IPS-15b (cell line): Measurements from ENCODE around the gene TBCB.

ENCODE experiments used
- H3K27me3 ChIP-seq: one replicate; pipeline ENCODE4 v1.6.1; 2013; ENCODE audit warnings: low read length; ENCODE audit not compliant: control insufficient read depth, insufficient read depth
- H3K36me3 ChIP-seq: one replicate; pipeline ENCODE4 v1.6.1; 2013; ENCODE audit warnings: low read length; ENCODE audit not compliant: control insufficient read depth, insufficient read depth
- H3K4me1 ChIP-seq: one replicate; pipeline ENCODE4 v1.6.1; 2013; ENCODE audit warnings: mild to moderate bottlenecking, low read length; ENCODE audit not compliant: control insufficient read depth, insufficient read depth
- H3K4me3 ChIP-seq: one replicate; pipeline ENCODE4 v1.5.1; 2013; ENCODE audit warnings: low read depth, low read length
- H3K9ac ChIP-seq: one replicate; pipeline ENCODE4 v1.6.1; 2013; ENCODE audit warnings: low read depth, mild to moderate bottlenecking, low read length
- H3K9me3 ChIP-seq: one replicate; pipeline ENCODE4 v1.6.1; 2013; ENCODE audit warnings: mild to moderate bottlenecking, low read length; ENCODE audit not compliant: control insufficient read depth, insufficient read depth

Gene TBCB

DNA sequence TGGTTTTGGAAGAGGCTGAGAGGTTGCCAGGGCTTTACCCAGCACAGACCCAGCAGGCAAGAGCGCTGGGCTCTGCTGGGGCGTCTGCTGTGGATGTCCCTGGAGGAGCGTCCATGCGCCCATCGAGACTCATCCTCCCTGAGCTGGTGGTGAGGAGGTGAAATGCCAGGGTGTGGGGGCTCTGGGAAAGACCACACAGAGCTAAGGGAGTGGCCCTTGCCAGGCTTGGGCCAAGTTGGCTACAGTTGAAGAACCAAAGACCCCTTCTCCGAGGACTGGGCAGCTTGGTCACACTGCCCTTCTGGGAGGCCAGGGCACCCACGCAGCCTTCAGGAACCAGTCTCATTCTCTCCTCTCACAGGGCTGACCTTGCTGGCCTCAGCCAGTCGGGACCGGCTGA, 28.9 kb upstream of the TBCB start:
- H3K4me3 ChIP-seq: no peak overlapping the region
- peaks cover 70% of the 10 kb centered on the region for H3K36me3 ChIP-seq
- H3K9ac ChIP-seq: no peak overlapping the region
- H3K4me1 ChIP-seq: no peaks in the 10 kb centered on the region
- no peaks in the 10 kb centered on the region for H3K27me3 ChIP-seq
- H3K9me3 ChIP-seq: no peaks in the 10 kb centered on the region

- Histone ChIP-seq H3K9ac (no peak overlapping the region), H3K9me3 (no peaks in the 10 kb centered on the region), H3K4me1 (no peaks in the 10 kb centered on the region), H3K4me3 (no peak overlapping the region), H3K27me3 (no peaks in the 10 kb centered on the region), H3K36me3 (peaks cover 55% of the 10 kb centered on the region)
Measured at GRCh38 chr19:36089847-36090246, 25.4 kb upstream of the TBCB start.

DNA sequence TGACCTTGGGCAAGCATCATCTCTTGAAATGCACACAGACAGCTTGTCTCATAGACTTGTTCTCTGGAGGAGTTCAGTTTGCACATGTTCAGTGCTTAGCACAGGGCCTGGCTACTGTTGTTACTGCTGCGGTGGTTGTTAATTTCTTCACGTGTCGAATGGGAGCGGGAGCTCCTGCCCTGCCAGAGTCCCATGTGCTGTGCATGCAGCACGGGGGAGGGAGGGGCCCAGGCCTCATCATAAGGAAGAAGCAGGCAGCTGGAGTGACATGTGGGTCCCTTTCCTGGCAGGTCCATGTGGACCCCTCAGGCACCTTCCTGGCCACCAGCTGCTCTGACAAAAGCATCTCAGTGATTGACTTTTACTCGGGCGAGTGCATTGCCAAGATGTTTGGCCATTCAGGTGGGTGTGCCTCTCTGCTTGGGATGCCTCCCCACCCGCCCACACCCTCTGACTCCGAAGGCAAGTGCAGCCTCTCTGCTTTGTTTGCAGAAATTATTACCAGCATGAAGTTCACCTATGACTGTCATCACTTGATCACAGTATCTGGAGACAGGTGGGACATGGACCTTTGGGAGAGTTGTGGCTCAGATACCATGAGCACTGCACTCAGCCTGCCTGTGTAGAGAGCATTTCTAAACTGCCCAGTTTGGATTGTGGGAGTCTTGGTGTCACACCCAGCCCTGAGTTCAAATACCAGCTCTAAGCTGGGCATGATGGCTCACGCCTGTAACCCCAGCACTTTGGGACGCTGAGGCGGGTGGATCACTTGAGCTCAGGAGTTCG, 24.2 kb upstream of the TBCB start:
- Histone ChIP-seq H3K4me3 (no peak overlapping the region), H3K27me3 (no peaks in the 10 kb centered on the region), H3K9me3 (no peaks in the 10 kb centered on the region), H3K36me3 (peaks cover 53% of the 10 kb centered on the region), H3K4me1 (no peaks in the 10 kb centered on the region), H3K9ac (no peak overlapping the region)

DNA sequence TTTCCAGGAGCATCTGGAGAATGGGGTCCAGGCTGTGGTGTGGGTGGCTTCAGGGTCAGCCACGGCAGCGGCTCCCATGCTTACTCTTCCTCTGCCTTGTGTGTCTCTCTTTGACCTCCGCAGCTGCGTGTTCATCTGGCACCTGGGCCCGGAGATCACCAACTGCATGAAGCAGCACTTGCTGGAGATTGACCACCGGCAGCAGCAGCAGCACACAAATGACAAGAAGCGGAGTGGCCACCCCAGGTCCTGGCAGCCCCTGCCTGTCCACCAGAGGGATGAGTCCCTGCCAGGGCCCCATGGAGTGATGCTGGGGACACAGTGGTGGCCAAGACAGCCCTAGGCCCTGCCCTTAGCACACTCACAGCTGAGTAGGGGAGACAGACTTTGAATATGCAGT, 22.7 kb upstream of the TBCB start:
- peaks cover 54% of the 10 kb centered on the region for H3K36me3 ChIP-seq
- H3K4me3 ChIP-seq: no peak overlapping the region
- H3K27me3 ChIP-seq: no peaks in the 10 kb centered on the region
- no peak overlapping the region for H3K9ac ChIP-seq
- no peaks in the 10 kb centered on the region for H3K9me3 ChIP-seq
- no peaks in the 10 kb centered on the region for H3K4me1 ChIP-seq

- H3K4me3 ChIP-seq: no peak overlapping the region
- no peaks in the 10 kb centered on the region for H3K27me3 ChIP-seq
- peaks cover 53% of the 10 kb centered on the region for H3K36me3 ChIP-seq
- H3K9me3 ChIP-seq: no peaks in the 10 kb centered on the region
- no peaks in the 10 kb centered on the region for H3K4me1 ChIP-seq
- no peak overlapping the region for H3K9ac ChIP-seq
Measured at GRCh38 chr19:36093146-36093662, 22.1 kb upstream of the TBCB start.

DNA sequence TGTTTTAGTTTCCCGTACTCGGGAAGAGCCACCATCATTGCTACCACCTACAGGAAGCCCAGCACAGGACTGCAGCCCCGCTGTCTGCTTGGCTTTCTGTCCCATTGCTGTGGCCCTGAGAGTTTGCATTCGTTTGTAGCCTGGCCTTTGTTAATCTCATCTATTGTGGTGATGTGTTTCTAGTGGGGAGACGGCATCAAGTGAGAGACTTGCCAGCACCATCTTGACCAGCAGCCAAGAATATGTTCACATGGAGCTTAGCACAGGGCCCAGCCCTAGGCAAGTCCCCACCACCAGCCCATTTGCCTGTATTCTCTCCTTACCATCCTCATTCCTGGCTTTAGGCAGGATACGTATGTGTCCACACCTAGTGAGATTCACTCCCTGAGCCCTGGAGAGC, 21.6 kb upstream of the TBCB start:
- Histone ChIP-seq H3K36me3 (peaks cover 51% of the 10 kb centered on the region), H3K4me3 (no peak overlapping the region)

GRCh38 chr19:36097036-36097435, 18.2 kb upstream of the TBCB start:
- H3K36me3 ChIP-seq: peaks cover 58% of the 10 kb centered on the region

More for the DNA sequence above, 21.6 kb upstream of the TBCB start:
- Histone ChIP-seq H3K4me1 (no peaks in the 10 kb centered on the region), H3K9ac (no peak overlapping the region), H3K27me3 (no peaks in the 10 kb centered on the region), H3K9me3 (no peaks in the 10 kb centered on the region)

DNA sequence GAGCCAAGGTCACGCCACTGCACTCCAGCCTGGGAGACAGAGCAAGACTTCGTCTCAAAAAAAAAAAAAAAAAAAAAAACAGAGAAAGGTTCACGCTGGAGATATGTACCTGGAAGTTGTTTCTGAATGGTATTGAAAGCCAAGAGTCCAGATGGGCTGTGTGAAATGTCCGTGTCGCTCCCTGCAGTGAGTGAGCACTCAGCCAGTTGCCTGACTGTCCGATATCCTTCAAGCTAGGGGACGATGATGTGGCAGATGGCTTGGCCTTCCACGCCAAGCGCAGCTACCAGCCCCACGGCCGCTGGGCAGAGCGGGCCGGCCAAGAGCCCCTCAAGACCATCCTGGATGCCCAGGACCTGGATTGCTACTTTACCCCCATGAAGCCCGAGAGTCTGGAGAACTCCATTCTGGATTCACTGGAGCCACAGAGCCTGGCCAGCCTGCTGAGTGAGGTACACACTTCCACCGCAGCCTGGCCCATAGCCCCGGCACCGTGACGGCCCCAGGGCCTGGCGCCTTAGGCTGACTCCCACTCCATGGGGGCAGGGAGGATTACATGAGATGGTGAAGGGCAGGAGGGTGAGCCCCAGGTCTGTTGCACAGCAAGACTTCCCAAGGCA, 16.0 kb upstream of the TBCB start:
- no peaks in the 10 kb centered on the region for H3K27me3 ChIP-seq
- H3K9me3 ChIP-seq: no peaks in the 10 kb centered on the region
- H3K4me3 ChIP-seq: no peak overlapping the region
- no peaks in the 10 kb centered on the region for H3K4me1 ChIP-seq
- peaks cover 64% of the 10 kb centered on the region for H3K36me3 ChIP-seq
- no peak overlapping the region for H3K9ac ChIP-seq

More at GRCh38 chr19:36097036-36097435, 18.2 kb upstream of the TBCB start:
- Histone ChIP-seq H3K4me1 (no peaks in the 10 kb centered on the region), H3K9ac (no peak overlapping the region), H3K4me3 (no peak overlapping the region), H3K9me3 (no peaks in the 10 kb centered on the region), H3K27me3 (no peaks in the 10 kb centered on the region)

GRCh38 chr19:36100476-36100875, 14.8 kb upstream of the TBCB start:
- H3K27me3 ChIP-seq: no peaks in the 10 kb centered on the region
- no peak overlapping the region for H3K9ac ChIP-seq
- H3K4me1 ChIP-seq: no peaks in the 10 kb centered on the region
- H3K4me3 ChIP-seq: no peak overlapping the region
- H3K9me3 ChIP-seq: no peaks in the 10 kb centered on the region
- peaks cover 75% of the 10 kb centered on the region for H3K36me3 ChIP-seq

DNA sequence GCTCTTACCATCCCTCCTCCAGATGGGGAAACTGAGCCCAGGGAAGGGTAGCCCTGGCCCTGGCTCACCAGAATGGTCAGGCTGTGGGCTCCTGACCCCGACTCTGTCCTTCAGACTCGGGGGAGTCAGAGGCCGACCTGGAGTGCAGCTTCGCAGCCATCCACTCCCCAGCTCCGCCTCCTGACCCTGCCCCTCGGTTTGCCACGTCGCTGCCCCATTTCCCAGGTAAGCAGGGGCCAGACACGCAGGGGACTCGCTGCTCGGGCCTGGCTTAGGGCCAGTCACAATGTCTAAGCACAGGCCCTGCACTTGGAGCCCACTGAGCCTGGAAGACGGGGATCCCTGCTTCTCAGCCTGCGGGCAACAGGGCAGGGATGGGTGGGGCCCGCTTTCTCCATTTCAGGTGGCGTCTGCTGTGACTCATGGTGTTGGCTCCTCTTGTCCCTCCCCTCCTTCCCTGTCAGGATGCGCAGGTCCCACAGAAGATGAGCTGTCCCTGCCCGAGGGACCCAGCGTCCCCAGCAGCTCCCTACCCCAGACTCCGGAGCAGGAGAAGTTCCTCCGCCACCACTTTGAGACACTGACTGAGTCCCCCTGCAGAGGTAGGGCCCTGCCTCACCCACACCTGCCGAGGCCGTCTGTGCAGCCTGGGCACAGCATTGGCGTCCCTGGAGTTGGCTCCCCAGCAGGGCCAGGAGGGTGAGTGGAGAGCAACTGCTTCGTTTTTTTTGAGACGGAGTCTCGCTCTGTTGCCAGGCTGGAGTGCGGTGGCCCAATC, 13.5 kb upstream of the TBCB start:
- Histone ChIP-seq H3K36me3 (peaks cover 71% of the 10 kb centered on the region), H3K4me3 (no peak overlapping the region), H3K9me3 (no peaks in the 10 kb centered on the region), H3K4me1 (no peaks in the 10 kb centered on the region), H3K27me3 (no peaks in the 10 kb centered on the region), H3K9ac (no peak overlapping the region)

GRCh38 chr19:36103040-36103626, 12.1 kb upstream of the TBCB start:
- no peak overlapping the region for H3K9ac ChIP-seq
- no peaks in the 10 kb centered on the region for H3K4me1 ChIP-seq
- no peak overlapping the region for H3K4me3 ChIP-seq
- peaks cover 63% of the 10 kb centered on the region for H3K36me3 ChIP-seq
- no peaks in the 10 kb centered on the region for H3K27me3 ChIP-seq
- no peaks in the 10 kb centered on the region for H3K9me3 ChIP-seq
